ENCODE data around the gene DLK1. TPM values are rescaled to one million over a fixed set of nuclear protein-coding genes. Genes with fewer than 3 reads are reported as not detected.
A peak's percentile ranks its signal among the peaks of the same experiment; 100 is the strongest.

DLK1 gene
- total RNA-seq, 4 donors from 2014 or later, result not detected

- no peak for TF ChIP-seq POLR2A (IDR thresholded peaks at IDR 0.05)
- TF ChIP-seq CTCF (IDR thresholded peaks at IDR 0.05), result no peak
- H3K4me3 ChIP-seq (ENCODE audit: low read depth, poor library complexity, severe bottlenecking), result no peak overlapping the region
- intact Hi-C loops (cut with DNase I; ENCODE audit: low total_unique reads), result no loop called here
- WGBS, 2 donors, result 70 to 75% methylated on average over 17 to 24 of the region's 24 CpGs
- DNase-seq (ENCODE audit: low spot score in 2 of 2), result peak in 1 of 2 donors; percentile 69
These were observed 52.4 kb downstream of the DLK1 start for GRCh38 chr14:100778951-100779690.

- DNase-seq (ENCODE audit: low spot score in 2 of 2), result peak in 1 of 2 donors; percentile 69
- 90 to 92% methylated on average over 13 of the region's 13 CpGs for WGBS, 2 donors
- no peak for TF ChIP-seq POLR2A (IDR thresholded peaks at IDR 0.05)
- no peak for TF ChIP-seq CTCF (IDR thresholded peaks at IDR 0.05)
- intact Hi-C loops (cut with DNase I; ENCODE audit: low total_unique reads), result no loop called here
- no peak overlapping the region for H3K4me3 ChIP-seq (ENCODE audit: low read depth, poor library complexity, severe bottlenecking)
These were observed 53.0 kb downstream of the DLK1 start for GRCh38 chr14:100779691-100780080.

- WGBS, 2 donors, result 76 to 92% methylated on average over 12 of the region's 12 CpGs
These were observed 53.6 kb downstream of the DLK1 start for GRCh38 chr14:100780246-100780645.

GRCh38 chr14:100780646-100781355 lies 54.1 kb downstream of the DLK1 start:
- TF ChIP-seq CTCF (IDR thresholded peaks at IDR 0.05) (no peak), POLR2A (IDR thresholded peaks at IDR 0.05) (no peak)
- intact Hi-C loops (cut with DNase I; ENCODE audit: low total_unique reads), result no loop called here
- DNase-seq (ENCODE audit: low spot score in 2 of 2), result peak in 1 of 2 donors; percentile 77
- no peak overlapping the region for H3K4me3 ChIP-seq (ENCODE audit: low read depth, poor library complexity, severe bottlenecking)
- WGBS, 2 donors, result 59% methylated on average over 12 of the region's 12 CpGs

More at GRCh38 chr14:100780246-100780645, 53.6 kb downstream of the DLK1 start:
- DNase-seq (ENCODE audit: low spot score in 2 of 2), result peak in 1 of 2 donors; percentile 81
- no peak overlapping the region for H3K4me3 ChIP-seq (ENCODE audit: low read depth, poor library complexity, severe bottlenecking)
- intact Hi-C loops (cut with DNase I; ENCODE audit: low total_unique reads), result no loop called here
- TF ChIP-seq CTCF (IDR thresholded peaks at IDR 0.05) (no peak), POLR2A (IDR thresholded peaks at IDR 0.05) (no peak)

GRCh38 chr14:100781952-100782351 lies 55.3 kb downstream of the DLK1 start:
- TF ChIP-seq CTCF (IDR thresholded peaks at IDR 0.05) (no peak), POLR2A (IDR thresholded peaks at IDR 0.05) (no peak)
- H3K4me3 ChIP-seq (ENCODE audit: low read depth, poor library complexity, severe bottlenecking), result no peak overlapping the region
- DNase-seq (ENCODE audit: low spot score in 2 of 2), result peak in 1 of 2 donors; percentile 61
- 85 to 90% methylated on average over 8 of the region's 8 CpGs for WGBS, 2 donors
- intact Hi-C loops (cut with DNase I; ENCODE audit: low total_unique reads), result no loop called here

Measured in lower leg skin (tissue), 4 donors.